Mesodermal cell (in vitro differentiated cells): ENCODE measurements around the gene SLC6A18.

Experiments used
- H3K27ac ChIP-seq: 2 replicates; pipeline ENCODE4 v1.7.0; 2013; ENCODE audit warnings: mild to moderate bottlenecking, low read depth, low read length, moderate library complexity; ENCODE audit not compliant: severe bottlenecking
- H3K36me3 ChIP-seq: 2 replicates; pipeline ENCODE4 v1.7.1; 2013; ENCODE audit warnings: mild to moderate bottlenecking, low read length, moderate library complexity; ENCODE audit not compliant: control insufficient read depth, insufficient read depth
- H3K4me1 ChIP-seq: one replicate; pipeline ENCODE4 v1.7.1; 2013; ENCODE audit warnings: mild to moderate bottlenecking, low read length; ENCODE audit not compliant: insufficient read depth, control insufficient read depth, poor library complexity, severe bottlenecking
- H3K4me3 ChIP-seq: 2 replicates; pipeline ENCODE4 v1.7.0; 2013; ENCODE audit warnings: low read length, control low read depth, mild to moderate bottlenecking; ENCODE audit not compliant: insufficient read depth, poor library complexity, severe bottlenecking; ENCODE audit errors: extremely low read depth
- H3K9me3 ChIP-seq: 2 replicates; pipeline ENCODE4 v1.7.1; 2013; ENCODE audit warnings: mild to moderate bottlenecking, low read length, moderate library complexity; ENCODE audit not compliant: control insufficient read depth
- WGBS, 2 experiments: methylation state at CpG; one replicate each; pipeline ENCODE4 v1.1.5; 2013; ENCODE audit warnings: missing lambda C conversion rate in 2 of 2; ENCODE audit not compliant: insufficient coverage in 2 of 2; 5-methylcytosine and 5-hydroxymethylcytosine counted together

Gene SLC6A18

DNA sequence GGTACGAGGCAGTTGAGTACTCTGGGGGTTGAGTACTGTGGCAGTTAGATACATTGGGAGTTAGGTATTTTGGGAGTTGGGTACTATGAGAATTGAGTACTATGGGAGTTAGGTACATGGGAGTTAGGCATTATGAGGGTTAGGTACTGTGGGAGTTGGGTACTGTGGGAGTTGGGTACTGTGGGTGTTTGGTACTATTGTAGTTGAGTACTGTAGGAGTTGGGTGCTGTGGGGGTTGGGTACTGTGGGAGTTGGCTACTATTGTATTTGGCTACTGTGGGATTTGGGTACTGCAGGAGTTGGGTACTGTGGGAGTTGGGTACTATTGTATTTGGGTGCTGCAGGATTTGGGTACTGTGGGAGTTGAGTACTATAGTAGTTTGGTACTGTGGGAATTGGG is 28.6 kb upstream of the SLC6A18 start:
- Histone ChIP-seq H3K4me1 (no peaks in the 10 kb centered on the region), H3K27ac (no peak overlapping the region), H3K4me3 (no peak overlapping the region), H3K36me3 (no peaks in the 10 kb centered on the region), H3K9me3 (no peaks in the 10 kb centered on the region)
- 67 to 88% methylated on average over 1 of the region's 1 CpG for WGBS, 2 experiments

DNA sequence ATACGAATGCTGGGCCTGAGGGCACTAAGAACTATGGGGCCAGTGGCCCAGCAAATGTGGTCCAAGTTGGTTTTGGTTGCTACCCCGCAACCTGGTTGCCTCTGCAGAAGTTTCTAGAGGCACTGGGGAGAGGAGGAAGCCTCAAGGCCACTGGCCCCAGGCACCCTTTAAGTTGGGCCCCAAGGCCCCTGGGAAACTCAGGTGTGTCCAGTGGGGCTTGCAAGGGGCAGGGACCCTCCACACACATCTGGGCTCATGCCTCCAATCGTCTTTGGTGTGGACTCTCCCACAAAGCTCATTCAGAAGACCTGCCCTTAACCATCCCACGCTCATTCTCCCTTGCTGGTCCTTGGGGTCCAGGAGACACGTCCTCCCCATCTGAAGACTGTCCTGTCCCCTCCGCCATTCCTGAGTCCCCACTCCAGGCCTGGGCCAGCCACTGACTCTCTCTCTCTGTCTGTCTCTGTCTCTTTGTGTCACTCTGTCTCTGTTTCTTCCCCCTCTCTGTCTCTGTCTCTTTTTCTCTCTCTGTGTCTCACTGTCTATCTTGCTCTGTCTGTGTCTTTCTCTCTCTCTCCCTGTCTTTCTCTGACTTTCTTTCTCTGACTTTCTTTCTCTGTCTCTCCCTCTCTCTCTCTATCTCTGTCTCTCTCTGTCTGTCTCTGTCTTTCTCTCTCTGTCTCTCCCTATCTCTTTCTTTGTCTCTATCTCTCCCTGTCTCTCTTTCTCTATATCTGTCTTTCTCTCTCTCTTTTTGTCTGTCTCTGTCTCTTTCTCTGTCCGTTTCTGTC is 27.1 kb upstream of the SLC6A18 start:
- H3K4me1 ChIP-seq, result no peaks in the 10 kb centered on the region
- H3K36me3 ChIP-seq, result no peaks in the 10 kb centered on the region
- no peaks in the 10 kb centered on the region for H3K9me3 ChIP-seq
- 86 to 92% methylated on average over 7 of the region's 7 CpGs for WGBS, 2 experiments
- H3K4me3 ChIP-seq, result no peak overlapping the region
- H3K27ac ChIP-seq, result no peak overlapping the region

GRCh38 chr5:1199340-1199648 is 25.9 kb upstream of the SLC6A18 start:
- Histone ChIP-seq H3K36me3 (no peaks in the 10 kb centered on the region), H3K4me3 (no peak overlapping the region), H3K9me3 (no peaks in the 10 kb centered on the region), H3K27ac (no peak overlapping the region), H3K4me1 (no peaks in the 10 kb centered on the region)

GRCh38 chr5:1199649-1200494 is 25.3 kb upstream of the SLC6A18 start:
- H3K4me3 ChIP-seq, result no peak overlapping the region
- H3K9me3 ChIP-seq, result no peaks in the 10 kb centered on the region
- 80 to 81% methylated on average over 15 to 22 of the region's 26 CpGs for WGBS, 2 experiments
- no peaks in the 10 kb centered on the region for H3K4me1 ChIP-seq
- no peaks in the 10 kb centered on the region for H3K36me3 ChIP-seq
- no peak overlapping the region for H3K27ac ChIP-seq

DNA sequence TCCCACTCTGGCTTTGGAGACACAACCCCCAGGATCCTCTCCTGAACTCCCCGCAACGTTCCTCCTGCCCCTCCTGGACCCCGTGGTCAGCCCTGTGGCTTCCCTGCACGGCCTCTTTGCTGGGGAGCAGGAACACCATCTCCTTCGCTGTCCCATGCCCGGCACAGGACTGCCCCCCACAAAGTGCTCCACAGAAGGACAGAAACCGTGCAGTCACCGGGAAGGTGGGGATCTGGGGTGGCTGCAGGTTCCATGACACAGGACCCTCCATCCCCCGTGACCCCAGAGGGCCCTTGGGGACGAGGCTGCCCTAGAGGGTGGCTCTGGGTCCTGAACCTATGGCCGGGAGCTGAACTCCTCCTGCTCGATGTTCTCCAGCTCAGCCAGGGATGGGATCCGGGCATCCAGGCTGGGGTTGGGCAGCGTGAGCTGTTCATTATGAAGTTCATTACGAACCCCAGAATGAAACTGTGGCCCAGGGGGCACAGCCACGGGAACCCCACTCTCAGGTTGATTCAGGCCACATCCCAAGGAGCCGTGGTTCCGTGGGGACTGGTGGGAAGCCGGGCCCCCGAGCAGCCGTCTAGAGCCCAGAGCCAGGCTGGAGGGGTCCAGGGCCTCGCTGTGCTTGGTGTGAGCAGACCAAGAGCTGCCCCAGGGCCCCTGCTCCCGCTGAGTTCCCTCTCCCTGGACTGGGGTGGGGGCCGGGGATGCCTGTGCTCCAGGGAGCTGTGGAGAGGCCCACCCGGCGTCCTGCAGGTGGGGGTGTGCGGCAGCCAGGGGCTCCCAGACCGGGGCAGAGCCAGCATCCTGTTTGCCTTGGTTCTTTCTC is 24.5 kb upstream of the SLC6A18 start:
- H3K36me3 ChIP-seq, result no peaks in the 10 kb centered on the region
- no peak overlapping the region for H3K4me3 ChIP-seq
- H3K9me3 ChIP-seq, result no peaks in the 10 kb centered on the region
- no peak overlapping the region for H3K27ac ChIP-seq
- 87 to 91% methylated on average over 22 to 26 of the region's 28 CpGs for WGBS, 2 experiments
- H3K4me1 ChIP-seq, result no peaks in the 10 kb centered on the region

- Histone ChIP-seq H3K36me3 (no peaks in the 10 kb centered on the region), H3K9me3 (no peaks in the 10 kb centered on the region), H3K4me1 (no peaks in the 10 kb centered on the region), H3K4me3 (no peak within 1 kb of the TSS), H3K27ac (no peak within 1 kb of the TSS)
- WGBS, 2 experiments, result 87 to 89% methylated on average over 42 to 51 of the region's 51 CpGs
Observed at GRCh38 chr5:1201327-1202025, 23.7 kb upstream of the SLC6A18 start, which contains the start of gene SLC6A19. TSS of gene SLC6A19 (plus strand) at chr5:1201595. CDS start at chr5:1201651, 56 bp downstream.

DNA sequence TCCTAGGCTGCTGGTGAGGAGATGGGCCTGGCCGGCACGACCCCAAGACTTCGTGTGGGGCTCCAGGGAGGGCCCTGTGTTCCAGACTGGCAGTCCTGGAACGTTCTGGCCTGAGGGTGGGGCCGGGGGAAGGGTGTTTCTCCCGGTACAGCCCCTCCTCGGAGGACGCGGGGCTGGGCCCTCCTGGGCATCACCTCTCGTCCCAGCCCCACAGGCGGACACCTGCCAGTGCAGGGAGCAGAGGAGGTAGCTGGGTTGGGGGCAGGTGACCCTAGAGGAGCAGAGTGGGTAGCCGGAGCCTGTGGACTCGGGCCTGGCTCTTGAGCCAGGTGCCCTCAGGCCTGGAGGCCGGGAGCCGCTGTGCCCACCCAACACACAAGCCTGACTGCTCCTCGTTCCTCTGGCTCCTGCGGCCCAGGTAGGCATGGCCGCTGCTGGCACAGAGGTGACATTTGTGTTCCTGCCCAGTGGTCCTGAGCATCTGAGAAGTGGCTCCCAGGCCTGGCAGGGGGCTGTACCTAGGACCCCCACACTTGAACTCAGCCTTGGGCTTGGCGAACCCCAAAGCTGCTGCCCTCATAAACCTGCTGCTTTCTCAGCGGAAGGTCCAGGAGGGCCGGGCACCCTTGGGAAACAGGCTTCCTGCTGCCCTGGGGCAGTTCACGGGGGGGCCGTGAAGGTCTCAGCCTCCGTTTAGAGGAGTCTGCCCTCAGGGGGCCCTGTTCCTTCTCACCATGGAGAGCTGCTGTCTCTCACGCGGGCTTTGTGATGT is 23.0 kb upstream of the SLC6A18 start:
- Histone ChIP-seq H3K4me1 (peaks cover under 1% of the 10 kb centered on the region), H3K9me3 (no peaks in the 10 kb centered on the region), H3K27ac (no peak overlapping the region), H3K4me3 (no peak overlapping the region), H3K36me3 (no peaks in the 10 kb centered on the region)
- 92 to 93% methylated on average over 20 to 26 of the region's 26 CpGs for WGBS, 2 experiments

- WGBS, 2 experiments, result 72 to 81% methylated on average over 5 to 6 of the region's 7 CpGs
- Histone ChIP-seq H3K36me3 (no peaks in the 10 kb centered on the region), H3K27ac (no peak overlapping the region), H3K4me1 (peaks cover 4% of the 10 kb centered on the region), H3K9me3 (no peaks in the 10 kb centered on the region), H3K4me3 (no peak overlapping the region)
Observed at GRCh38 chr5:1202798-1203185, 22.4 kb upstream of the SLC6A18 start.

DNA sequence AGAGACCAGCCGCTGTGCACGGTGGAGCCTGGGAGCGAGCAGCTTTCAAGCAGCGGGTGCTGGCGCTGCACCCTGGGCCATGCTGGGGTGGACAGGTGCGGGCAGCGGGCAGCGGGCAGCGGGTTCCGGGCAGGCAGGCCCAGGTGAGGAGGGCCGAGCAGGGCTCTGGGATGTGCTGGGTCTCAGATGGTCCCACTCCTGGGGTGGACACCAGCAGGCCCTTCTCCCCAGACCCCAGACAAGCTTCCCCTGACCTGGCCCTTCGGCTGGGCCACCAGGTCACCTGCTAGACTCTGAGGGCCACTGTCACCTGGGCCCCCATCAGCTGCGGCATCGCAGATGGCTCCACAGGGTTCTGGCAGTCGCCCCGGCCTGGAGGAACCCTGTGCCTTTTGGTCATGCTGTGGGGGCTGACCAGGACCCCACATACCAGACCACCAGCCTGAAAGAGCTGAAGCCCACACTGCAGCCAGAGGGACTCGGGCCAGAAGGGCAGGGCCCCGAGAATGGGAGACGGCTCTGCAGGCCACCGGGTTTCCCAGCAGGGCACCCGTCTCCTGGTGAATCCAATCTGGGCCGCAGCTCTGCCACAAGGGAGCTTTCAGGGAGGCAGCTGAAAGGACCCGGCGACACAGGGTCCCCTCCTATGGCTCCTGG is 21.7 kb upstream of the SLC6A18 start:
- Histone ChIP-seq H3K9me3 (no peaks in the 10 kb centered on the region), H3K4me3 (no peak overlapping the region), H3K36me3 (no peaks in the 10 kb centered on the region), H3K27ac (no peak overlapping the region), H3K4me1 (peaks cover 4% of the 10 kb centered on the region)
- 91% methylated on average over 16 to 24 of the region's 24 CpGs for WGBS, 2 experiments
